LNCaP clone FGC (cell line): ENCODE results near the gene GALNT14.

Source experiments
- DNase-seq: peaks from one replicate; pipeline ENCODE4 v3.0.0-alpha.2; 2011; ENCODE audit warnings: low read depth
- H3K4me3 ChIP-seq: 2 replicates; pipeline ENCODE4 v1.5.1; 2011; ENCODE audit warnings: mild to moderate bottlenecking, low read depth, low read length, control low read depth
- TF ChIP-seq, protein P1 (sequence below): IDR thresholded peaks from 2 replicates; pipeline ENCODE4 v1.5.1; 2012; ENCODE audit warnings: mild to moderate bottlenecking; ENCODE audit not compliant: control insufficient read depth, insufficient read depth; ENCODE audit errors: extremely low read depth

GALNT14 gene

DNA sequence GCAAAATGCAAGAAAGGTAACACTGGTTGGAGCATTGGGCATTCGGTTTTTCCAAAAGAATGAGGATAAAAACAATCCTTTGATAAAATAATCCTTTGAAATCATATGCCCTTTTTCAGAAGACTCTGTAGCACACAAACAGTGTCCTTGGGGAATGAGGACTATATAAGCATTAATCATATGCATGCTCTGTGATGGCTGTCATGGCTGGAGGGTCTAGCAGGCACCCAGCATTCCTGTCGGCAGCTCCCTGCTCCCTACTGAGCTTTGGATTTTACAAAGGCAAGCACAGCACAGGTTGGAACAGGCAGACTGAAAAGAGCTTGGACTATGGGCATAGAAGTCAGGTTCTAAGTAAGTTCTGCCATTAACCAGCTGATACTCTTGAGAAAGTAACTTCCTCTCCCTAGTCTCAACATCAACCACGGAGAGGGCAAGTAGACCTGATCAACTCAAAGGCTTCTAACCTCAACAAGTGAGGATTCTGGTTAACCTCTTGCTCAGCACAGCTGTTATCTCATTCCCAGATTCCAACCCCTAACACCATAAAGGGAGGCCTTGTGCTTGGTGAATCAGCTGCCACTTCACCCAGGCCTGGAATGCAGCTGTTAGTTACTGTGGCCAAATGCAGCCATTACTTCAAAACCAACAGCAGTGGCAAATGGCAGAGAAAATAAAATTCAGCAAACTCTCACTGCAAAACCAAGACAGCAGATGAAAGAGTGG, 29.5 kb downstream of the GALNT14 start:
- TF ChIP-seq, protein P1, sequence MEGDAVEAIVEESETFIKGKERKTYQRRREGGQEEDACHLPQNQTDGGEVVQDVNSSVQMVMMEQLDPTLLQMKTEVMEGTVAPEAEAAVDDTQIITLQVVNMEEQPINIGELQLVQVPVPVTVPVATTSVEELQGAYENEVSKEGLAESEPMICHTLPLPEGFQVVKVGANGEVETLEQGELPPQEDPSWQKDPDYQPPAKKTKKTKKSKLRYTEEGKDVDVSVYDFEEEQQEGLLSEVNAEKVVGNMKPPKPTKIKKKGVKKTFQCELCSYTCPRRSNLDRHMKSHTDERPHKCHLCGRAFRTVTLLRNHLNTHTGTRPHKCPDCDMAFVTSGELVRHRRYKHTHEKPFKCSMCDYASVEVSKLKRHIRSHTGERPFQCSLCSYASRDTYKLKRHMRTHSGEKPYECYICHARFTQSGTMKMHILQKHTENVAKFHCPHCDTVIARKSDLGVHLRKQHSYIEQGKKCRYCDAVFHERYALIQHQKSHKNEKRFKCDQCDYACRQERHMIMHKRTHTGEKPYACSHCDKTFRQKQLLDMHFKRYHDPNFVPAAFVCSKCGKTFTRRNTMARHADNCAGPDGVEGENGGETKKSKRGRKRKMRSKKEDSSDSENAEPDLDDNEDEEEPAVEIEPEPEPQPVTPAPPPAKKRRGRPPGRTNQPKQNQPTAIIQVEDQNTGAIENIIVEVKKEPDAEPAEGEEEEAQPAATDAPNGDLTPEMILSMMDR: no peak
- DNase-seq: no peak
- no peak overlapping the region for H3K4me3 ChIP-seq

DNA sequence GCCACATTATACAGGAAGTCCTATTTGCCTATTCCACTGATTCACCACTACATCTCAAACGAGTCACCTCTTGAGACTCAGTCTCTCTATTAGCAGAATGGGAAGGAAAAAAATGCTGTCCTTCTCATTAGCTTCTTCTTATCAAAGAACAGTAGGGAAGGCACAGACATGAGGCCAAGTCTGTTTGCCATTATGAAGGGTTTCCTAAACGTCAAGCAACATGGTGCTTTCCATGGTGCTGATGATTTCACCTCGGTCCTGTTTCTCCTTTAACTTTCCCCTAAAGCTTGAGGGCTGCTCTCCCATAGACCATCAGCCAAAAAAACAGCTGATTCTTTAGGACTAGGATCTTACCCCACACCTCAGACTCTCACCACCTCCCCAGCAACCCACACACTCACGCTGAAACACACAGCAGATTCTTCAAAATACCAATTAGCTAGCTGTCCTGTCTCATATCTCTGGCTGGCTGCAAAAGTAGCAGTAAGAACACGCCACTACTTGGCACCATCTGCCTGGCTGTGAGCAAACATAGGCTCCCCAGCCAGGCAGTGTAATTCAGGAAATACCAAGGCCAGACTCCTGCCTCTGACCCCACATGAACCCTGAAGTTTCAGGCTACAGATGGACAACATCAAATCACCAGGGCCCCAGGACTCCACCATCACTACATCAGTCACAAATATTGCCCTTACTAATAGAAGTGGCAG, 30.5 kb downstream of the GALNT14 start:
- DNase-seq: peak; percentile 37
- TF ChIP-seq, protein P1: no peak
- H3K4me3 ChIP-seq: no peak overlapping the region

DNA sequence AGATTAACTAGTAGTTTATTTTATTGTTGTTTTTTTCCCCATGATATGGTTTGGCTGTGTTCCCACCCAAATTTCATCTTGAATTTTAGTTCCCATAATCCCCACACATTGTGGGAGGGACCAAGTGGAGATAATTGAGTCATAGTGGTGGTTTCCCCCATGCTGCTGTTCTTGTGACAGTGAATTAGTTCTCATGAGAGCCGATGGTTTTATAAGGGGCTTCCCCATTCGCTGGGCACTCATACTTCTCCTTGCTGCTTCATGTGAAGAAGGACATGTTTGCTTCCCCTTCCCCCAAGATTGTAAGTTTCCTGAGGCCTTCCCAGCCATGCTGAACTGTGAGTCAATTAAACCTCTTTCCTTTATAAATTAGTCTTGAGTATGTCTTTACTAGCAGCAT, 36.5 kb downstream of the GALNT14 start:
- no peak overlapping the region for H3K4me3 ChIP-seq
- DNase-seq: no peak
- TF ChIP-seq, protein P1: no peak

DNA sequence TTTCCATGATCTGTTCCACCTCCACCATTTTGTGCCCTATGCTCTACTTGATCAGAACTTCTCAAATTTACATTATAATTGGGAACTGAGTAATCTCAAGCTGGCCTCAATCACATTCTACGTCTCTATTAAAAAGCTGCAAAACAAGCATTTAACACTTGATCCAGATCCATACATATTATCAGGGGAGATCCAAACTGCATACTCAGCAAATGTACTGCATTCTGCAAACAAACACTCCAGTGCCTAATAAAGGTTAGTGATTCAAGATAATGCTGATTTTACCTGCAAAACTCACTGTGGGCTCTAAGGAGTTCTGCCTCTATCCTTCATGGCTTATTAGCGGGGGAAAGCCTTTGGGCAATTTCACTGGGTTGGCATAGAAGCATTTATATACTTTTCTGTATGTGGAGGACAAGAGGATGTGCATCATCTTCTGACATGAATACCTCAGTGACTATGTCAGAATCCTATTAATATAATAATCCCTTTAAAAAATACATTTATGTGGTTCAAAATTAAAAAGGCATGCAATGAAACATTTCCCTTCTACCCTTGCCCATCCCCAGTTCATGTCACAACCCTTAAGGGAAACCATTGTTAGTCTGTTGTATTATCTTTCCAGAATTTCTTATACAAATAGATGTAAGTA, 40.2 kb downstream of the GALNT14 start:
- TF ChIP-seq, protein P1: no peak
- no peak overlapping the region for H3K4me3 ChIP-seq
- no peak for DNase-seq

DNA sequence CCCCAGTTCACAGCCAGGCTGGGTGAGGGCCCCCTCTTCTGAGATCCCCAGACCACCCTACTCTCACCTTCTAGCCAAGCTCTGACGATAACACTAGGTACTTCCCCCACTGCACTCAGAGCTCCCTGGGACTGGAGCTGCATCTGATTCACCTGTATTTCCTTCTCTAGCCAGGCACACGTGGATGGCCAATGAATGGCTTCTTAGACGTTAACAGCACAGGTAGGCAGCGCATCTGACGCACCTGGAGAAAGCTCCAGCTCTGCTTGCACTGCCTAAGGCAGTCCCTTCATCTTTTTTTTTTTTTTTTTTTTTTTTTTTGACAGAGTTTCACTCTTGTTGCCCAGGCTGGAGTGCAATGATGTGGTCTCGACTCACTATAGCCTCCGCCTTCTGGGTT, 48.1 kb downstream of the GALNT14 start:
- TF ChIP-seq, protein P1: no peak
- H3K4me3 ChIP-seq: no peak overlapping the region
- no peak for DNase-seq

DNA sequence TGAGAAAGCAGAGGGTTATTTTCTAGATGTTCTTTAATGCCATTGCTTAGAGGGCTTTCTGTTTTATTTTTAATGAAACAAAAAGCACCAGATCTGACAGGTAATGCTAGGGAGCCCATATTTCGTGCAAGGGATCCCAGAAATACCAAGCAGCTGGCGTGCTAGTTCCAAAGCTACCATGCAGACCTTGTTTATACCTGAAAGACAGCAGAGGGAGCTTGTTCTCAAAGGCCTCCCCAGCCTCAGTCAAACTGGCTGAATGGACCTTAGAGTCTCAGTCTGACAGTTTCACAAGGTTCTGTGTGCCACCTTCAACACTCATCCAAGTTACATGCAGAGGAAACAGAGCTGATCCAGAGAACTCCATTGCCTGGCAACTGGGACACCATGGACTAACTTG, 48.6 kb downstream of the GALNT14 start:
- TF ChIP-seq, protein P1: peak; percentile 25; the same call in 1 of the 2 replicates
- H3K4me3 ChIP-seq: no peak overlapping the region
- no peak for DNase-seq
